GM20000 (cell line): ENCODE results near the gene PLB1.

Experiments used
- DNase-seq: peaks from one replicate; pipeline ENCODE4 v3.0.0; 2012; ENCODE audit warnings: low spot score
- TF ChIP-seq, protein P1 (sequence below): IDR thresholded peaks from 2 replicates; pipeline ENCODE4 v1.5.1; 2012; ENCODE audit warnings: mild to moderate bottlenecking, control low read depth; ENCODE audit errors: extremely low read depth, missing control alignments

The PLB1 gene

DNA sequence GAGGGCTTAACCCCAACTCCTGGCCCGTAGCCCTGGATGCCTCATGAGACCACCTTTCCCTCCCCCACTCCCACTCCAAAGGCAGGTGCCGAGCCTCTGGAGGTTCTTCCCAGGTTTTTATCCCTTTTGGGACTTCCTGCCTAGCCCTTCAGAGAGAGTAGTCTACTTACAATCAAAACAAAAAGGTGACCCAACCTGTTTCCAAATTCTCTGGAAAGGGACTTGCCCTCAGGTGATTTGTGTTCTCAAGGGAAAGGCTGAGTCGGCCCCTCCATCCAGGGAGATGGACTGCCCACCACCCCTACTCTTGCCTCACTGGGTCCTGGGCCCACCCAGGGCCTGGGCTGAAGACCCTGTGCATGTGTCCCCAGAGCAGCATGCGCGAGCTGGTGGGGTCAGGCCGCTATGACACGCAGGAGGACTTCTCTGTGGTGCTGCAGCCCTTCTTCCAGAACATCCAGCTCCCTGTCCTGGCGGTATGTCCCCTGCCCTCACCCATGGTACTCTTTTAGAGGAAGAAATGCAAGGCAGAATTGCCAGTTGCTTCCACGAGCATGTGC lies 108.5 kb downstream of the PLB1 start:
- DNase-seq: no peak
- TF ChIP-seq, protein P1, sequence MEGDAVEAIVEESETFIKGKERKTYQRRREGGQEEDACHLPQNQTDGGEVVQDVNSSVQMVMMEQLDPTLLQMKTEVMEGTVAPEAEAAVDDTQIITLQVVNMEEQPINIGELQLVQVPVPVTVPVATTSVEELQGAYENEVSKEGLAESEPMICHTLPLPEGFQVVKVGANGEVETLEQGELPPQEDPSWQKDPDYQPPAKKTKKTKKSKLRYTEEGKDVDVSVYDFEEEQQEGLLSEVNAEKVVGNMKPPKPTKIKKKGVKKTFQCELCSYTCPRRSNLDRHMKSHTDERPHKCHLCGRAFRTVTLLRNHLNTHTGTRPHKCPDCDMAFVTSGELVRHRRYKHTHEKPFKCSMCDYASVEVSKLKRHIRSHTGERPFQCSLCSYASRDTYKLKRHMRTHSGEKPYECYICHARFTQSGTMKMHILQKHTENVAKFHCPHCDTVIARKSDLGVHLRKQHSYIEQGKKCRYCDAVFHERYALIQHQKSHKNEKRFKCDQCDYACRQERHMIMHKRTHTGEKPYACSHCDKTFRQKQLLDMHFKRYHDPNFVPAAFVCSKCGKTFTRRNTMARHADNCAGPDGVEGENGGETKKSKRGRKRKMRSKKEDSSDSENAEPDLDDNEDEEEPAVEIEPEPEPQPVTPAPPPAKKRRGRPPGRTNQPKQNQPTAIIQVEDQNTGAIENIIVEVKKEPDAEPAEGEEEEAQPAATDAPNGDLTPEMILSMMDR: no peak

DNA sequence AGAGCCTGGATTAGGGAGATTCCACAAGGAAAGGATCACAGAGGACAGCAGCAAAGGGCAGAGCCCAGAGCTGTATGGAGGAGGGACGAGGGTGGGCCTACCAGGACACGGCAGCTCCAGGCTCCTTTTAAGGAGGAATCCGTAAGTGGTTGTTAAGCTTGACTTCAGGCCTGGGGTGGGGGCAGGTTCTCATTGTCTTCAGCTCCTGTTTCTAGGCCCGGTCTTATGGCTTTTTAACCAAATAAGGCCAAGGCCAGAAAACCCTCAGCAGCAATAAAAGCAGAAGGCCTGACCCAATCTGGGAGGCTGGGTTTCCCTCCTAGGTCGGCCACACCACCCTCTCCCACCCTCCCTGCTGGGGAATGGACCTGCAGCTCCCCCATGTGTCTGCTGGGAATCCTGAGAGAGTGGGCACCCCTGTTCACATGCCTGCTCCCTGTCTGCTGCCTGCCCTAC lies 111.2 kb downstream of the PLB1 start:
- DNase-seq: no peak

DNA sequence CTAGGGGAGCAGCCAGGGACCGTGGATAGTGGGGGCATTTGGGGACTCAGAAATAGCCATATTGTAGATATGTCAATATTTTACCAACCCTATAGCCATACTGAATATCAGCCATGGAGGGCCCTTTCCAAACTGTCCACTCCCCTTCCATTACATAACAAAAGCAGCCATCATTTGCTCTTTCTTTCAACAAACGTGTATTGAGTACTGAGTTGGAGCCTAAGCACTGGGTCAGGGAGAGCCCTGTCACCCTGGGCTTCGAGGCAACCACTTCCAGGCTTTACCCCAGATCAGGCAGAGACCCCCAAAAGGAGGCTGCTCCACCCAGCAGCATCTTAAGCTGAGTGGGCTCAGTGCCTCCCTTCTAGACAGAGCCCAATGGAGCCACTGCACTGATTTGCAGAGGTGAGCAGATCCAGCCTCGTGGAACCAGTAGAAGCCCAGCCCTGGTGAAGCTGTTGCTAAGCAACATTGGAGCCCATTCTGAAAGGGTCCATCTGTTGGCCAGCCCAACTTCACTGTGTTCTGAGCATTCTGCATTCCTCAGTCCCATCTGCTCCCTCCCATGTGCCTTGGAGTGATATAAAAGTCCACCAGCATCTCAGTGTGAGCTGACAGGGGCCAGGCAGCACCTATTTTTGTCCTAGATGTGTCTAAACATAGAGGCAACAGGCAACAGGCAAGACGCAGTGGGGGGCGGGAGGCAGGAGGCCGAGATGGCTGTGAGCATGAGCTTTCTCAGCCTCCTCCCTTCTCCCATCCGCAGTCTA lies 112.1 kb downstream of the PLB1 start:
- no peak for DNase-seq
- TF ChIP-seq, protein P1: no peak

More for the DNA sequence above, 111.2 kb downstream of the PLB1 start:
- TF ChIP-seq, protein P1: no peak

DNA sequence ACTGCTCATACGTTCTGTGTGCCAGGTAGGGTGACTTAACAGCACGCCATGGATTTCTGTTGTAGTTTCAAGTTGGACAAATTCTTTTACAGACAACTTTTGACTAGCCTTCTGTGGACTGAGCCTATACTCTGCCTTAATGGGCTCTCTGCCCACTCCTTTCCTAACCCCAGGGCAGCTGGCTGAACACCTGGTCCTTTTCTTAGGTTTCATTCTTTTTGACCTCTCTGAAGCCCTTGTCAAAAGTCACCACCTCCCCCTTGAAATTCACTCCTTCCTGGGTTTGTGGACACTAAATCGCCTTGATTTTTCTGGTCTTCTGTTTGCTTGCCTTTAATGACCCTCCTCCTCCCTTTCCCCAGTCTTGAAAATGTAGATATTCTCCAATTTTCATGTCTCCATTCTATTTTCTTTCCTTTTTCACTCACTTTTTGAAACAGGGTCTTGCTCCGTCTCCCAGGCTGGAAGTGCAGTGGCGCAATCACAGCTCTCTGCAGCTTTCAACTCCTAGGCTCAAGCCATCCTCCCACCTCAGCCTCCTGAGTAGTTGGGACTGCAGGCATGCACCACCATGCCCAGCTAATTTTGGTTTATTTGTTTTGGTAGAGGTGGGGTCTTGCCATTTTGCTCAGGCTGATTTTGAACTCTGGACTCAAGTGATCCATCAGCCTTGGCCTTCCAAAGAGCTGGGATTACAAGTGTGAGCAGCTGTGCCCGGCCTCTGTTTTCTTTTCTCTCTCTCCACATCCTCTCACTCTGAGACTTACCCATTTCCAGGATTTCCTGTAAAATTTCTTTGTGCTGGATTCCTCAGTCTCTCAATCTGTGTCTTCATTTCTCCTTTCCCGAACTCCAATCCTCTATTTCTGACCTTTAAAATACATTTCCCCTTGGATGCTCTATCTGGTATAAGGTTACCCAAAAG lies 112.9 kb downstream of the PLB1 start:
- no peak for DNase-seq
- TF ChIP-seq, protein P1: no peak

DNA sequence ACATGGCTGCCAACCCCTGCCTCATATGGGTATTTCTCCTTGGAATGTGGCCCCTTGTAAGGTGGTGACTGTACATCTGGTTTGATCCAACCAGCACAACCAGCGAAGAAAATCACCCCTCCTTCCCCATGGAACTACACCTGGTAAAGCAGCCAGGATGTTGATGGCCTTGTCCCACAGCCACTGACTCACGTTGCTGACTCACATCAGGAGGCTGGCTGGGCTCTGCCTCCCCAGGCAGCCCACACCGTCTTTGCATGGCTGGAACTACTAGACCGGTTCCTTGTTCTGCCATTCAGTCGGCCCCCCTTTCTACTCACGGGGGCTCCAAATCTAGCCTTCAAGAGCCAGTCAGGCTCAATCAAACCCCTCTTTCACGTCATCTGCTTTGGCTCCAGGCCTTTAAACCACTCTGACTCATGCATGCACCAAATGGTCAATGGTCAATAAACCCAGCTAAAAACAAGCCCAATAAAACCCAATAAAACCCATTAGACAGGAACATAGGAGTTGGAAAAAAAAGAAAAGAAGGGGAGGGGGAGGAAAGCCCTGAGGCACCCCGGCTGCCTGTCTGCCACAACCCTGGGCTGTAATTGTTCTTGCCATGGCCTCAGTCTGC lies 114.8 kb downstream of the PLB1 start:
- DNase-seq: no peak
- TF ChIP-seq, protein P1: no peak

DNA sequence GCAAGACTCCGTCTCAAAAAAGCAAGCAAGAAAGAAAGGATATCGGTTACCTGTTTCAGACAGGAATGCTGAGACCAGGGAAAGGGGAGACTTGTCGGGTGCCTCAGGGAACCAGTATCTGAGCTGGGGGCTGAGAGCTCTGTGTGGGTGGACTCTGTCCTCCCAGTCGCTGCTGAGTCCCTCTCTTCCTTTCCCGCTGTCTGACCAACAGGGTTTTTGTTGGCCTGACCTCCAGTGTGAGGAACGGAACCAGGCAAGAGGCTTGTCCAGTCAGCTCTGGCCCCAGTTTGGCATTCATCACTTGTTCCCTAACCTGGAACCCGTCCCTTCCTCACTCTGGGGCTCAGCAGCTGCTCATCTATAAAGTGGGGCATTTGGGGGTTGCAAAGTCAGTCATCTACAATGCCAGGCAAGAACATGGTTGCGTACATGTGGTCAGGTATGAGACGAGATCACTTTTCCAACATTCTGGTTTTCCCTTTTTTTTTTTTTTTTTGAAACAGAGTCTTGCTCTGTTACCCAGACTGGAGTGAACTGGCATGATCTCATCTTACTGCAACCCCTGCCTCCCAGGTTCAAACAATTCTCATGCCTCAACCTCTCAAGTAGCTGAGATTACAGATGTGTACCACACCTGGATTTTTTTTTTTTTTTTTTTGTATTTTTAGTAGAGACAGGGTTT lies 116.4 kb downstream of the PLB1 start:
- no peak for DNase-seq
- TF ChIP-seq, protein P1: no peak
